Measurements from ENCODE around the gene WDR59.

The WDR59 gene

GRCh38 chr16:75024594-75024993, 39.7 kb upstream of the WDR59 start:
- no peak for DNase-seq
- Histone ChIP-seq H2BK120ac (ENCODE audit: insufficient read depth, low read length, poor library complexity) (no peak overlapping the region), H3K27ac (ENCODE audit: low read depth, low read length) (no peak overlapping the region), H3K23ac (ENCODE audit: low read length) (no peak overlapping the region), H2AK5ac (ENCODE audit: low read length) (no peak overlapping the region), H3K4ac (ENCODE audit: low read depth, low read length) (no peak overlapping the region), H3K79me2 (ENCODE audit: control insufficient read depth, insufficient read depth, low read length, poor library complexity) (peaks cover 3% of the 10 kb centered on the region), H4K12ac (ENCODE audit: low read depth, low read length) (no peak overlapping the region), H3K4me1 (ENCODE audit: control insufficient read depth in 1 of 2, insufficient read depth in 2 of 2, low read length in 2 of 2) (peaks cover 0 to 6% of the 10 kb centered on the region in 2 experiments), H2AFZ (ENCODE audit: insufficient read depth, low read length, poor library complexity) (no peak overlapping the region), H3K4me3 (ENCODE audit: low read depth, low read length) (no peak overlapping the region), H2BK12ac (ENCODE audit: low read length) (no peak overlapping the region), H2BK5ac (ENCODE audit: low read depth, low read length, poor library complexity) (no peak overlapping the region), H3K36me3 (ENCODE audit: control insufficient read depth in 1 of 2, insufficient read depth in 2 of 2, low read length in 2 of 2) (peaks cover 3 to 6% of the 10 kb centered on the region in 2 experiments), H4K91ac (ENCODE audit: low read depth, low read length) (no peak overlapping the region), H3K18ac (ENCODE audit: low read length) (no peak overlapping the region), H3K79me1 (ENCODE audit: low read length) (no peaks in the 10 kb centered on the region), H4K8ac (ENCODE audit: low read depth, low read length) (no peak overlapping the region), H3K4me2 (ENCODE audit: low read length) (no peak overlapping the region), H3K9ac (ENCODE audit: low read length) (no peak overlapping the region), H3K14ac (ENCODE audit: low read length) (no peak overlapping the region), H3K27me3 (ENCODE audit: insufficient read depth, low read length) (no peaks in the 10 kb centered on the region), H3K9me3 (ENCODE audit: insufficient read depth, low read depth, low read length) (peaks cover 3% of the 10 kb centered on the region)
- no CpG with 5 or more reads among the region's 4 CpGs for WGBS (ENCODE audit: extremely low coverage, insufficient coverage, insufficient read length)

GRCh38 chr16:75024182-75024581, 39.3 kb upstream of the WDR59 start:
- DNase-seq = no peak
- Histone ChIP-seq H2BK120ac (ENCODE audit: insufficient read depth, low read length, poor library complexity) (no peak overlapping the region), H3K18ac (ENCODE audit: low read length) (no peak overlapping the region), H3K23ac (ENCODE audit: low read length) (no peak overlapping the region), H3K27ac (ENCODE audit: low read depth, low read length) (no peak overlapping the region), H3K27me3 (ENCODE audit: insufficient read depth, low read length) (no peaks in the 10 kb centered on the region), H3K4me2 (ENCODE audit: low read length) (no peak overlapping the region), H4K8ac (ENCODE audit: low read depth, low read length) (no peak overlapping the region), H3K4me3 (ENCODE audit: low read depth, low read length) (no peak overlapping the region), H2BK12ac (ENCODE audit: low read length) (no peak overlapping the region), H3K4ac (ENCODE audit: low read depth, low read length) (no peak overlapping the region), H3K79me1 (ENCODE audit: low read length) (no peaks in the 10 kb centered on the region), H4K91ac (ENCODE audit: low read depth, low read length) (no peak overlapping the region), H4K12ac (ENCODE audit: low read depth, low read length) (no peak overlapping the region), H3K4me1 (ENCODE audit: control insufficient read depth in 1 of 2, insufficient read depth in 2 of 2, low read length in 2 of 2) (peaks cover 0 to 3% of the 10 kb centered on the region in 2 experiments), H3K9ac (ENCODE audit: low read length) (no peak overlapping the region), H3K9me3 (ENCODE audit: insufficient read depth, low read depth, low read length) (peaks cover 3% of the 10 kb centered on the region), H3K36me3 (ENCODE audit: control insufficient read depth in 1 of 2, insufficient read depth in 2 of 2, low read length in 2 of 2) (peaks cover 3 to 7% of the 10 kb centered on the region in 2 experiments), H2AK5ac (ENCODE audit: low read length) (no peak overlapping the region), H2AFZ (ENCODE audit: insufficient read depth, low read length, poor library complexity) (no peak overlapping the region), H2BK5ac (ENCODE audit: low read depth, low read length, poor library complexity) (no peak overlapping the region), H3K79me2 (ENCODE audit: control insufficient read depth, insufficient read depth, low read length, poor library complexity) (peaks cover 3% of the 10 kb centered on the region), H3K14ac (ENCODE audit: low read length) (no peak overlapping the region)
- WGBS (ENCODE audit: extremely low coverage, insufficient coverage, insufficient read length) = no CpG with 5 or more reads among the region's 3 CpGs

- Histone ChIP-seq H3K9me3 (ENCODE audit: insufficient read depth, low read depth, low read length) (peaks cover 3% of the 10 kb centered on the region), H4K91ac (ENCODE audit: low read depth, low read length) (no peak overlapping the region), H3K79me2 (ENCODE audit: control insufficient read depth, insufficient read depth, low read length, poor library complexity) (peaks cover 5% of the 10 kb centered on the region), H2AK5ac (ENCODE audit: low read length) (no peak overlapping the region), H3K4ac (ENCODE audit: low read depth, low read length) (no peak overlapping the region), H3K4me1 (ENCODE audit: control insufficient read depth in 1 of 2, insufficient read depth in 2 of 2, low read length in 2 of 2) (peaks cover 2 to 6% of the 10 kb centered on the region in 2 experiments), H3K23ac (ENCODE audit: low read length) (no peak overlapping the region), H2BK120ac (ENCODE audit: insufficient read depth, low read length, poor library complexity) (no peak overlapping the region), H4K12ac (ENCODE audit: low read depth, low read length) (no peak overlapping the region), H3K4me3 (ENCODE audit: low read depth, low read length) (no peak overlapping the region), H2AFZ (ENCODE audit: insufficient read depth, low read length, poor library complexity) (no peak overlapping the region), H3K27ac (ENCODE audit: low read depth, low read length) (no peak overlapping the region), H3K79me1 (ENCODE audit: low read length) (no peaks in the 10 kb centered on the region), H3K14ac (ENCODE audit: low read length) (no peak overlapping the region), H3K9ac (ENCODE audit: low read length) (no peak overlapping the region), H3K4me2 (ENCODE audit: low read length) (no peak overlapping the region), H4K8ac (ENCODE audit: low read depth, low read length) (no peak overlapping the region), H2BK5ac (ENCODE audit: low read depth, low read length, poor library complexity) (no peak overlapping the region), H3K18ac (ENCODE audit: low read length) (no peak overlapping the region), H3K27me3 (ENCODE audit: insufficient read depth, low read length) (no peaks in the 10 kb centered on the region), H3K36me3 (ENCODE audit: control insufficient read depth in 1 of 2, insufficient read depth in 2 of 2, low read length in 2 of 2) (peaks cover 3 to 7% of the 10 kb centered on the region in 2 experiments), H2BK12ac (ENCODE audit: low read length) (no peak overlapping the region)
- no peak for DNase-seq
- WGBS (ENCODE audit: extremely low coverage, insufficient coverage, insufficient read length) = no CpG with 5 or more reads among the region's 2 CpGs
These were observed 38.1 kb upstream of the WDR59 start for GRCh38 chr16:75023009-75023408.

GRCh38 chr16:75022567-75022966, 37.6 kb upstream of the WDR59 start:
- H3K4ac ChIP-seq (ENCODE audit: low read depth, low read length) = no peak overlapping the region
- no peak overlapping the region for H2AFZ ChIP-seq (ENCODE audit: insufficient read depth, low read length, poor library complexity)
- H4K8ac ChIP-seq (ENCODE audit: low read depth, low read length) = no peak overlapping the region
- peaks cover 5% of the 10 kb centered on the region for H3K79me2 ChIP-seq (ENCODE audit: control insufficient read depth, insufficient read depth, low read length, poor library complexity)
- no peaks in the 10 kb centered on the region for H3K79me1 ChIP-seq (ENCODE audit: low read length)
- no peak overlapping the region for H3K4me3 ChIP-seq (ENCODE audit: low read depth, low read length)
- H4K91ac ChIP-seq (ENCODE audit: low read depth, low read length) = no peak overlapping the region
- H3K18ac ChIP-seq (ENCODE audit: low read length) = no peak overlapping the region
- peaks cover 2 to 5% of the 10 kb centered on the region in 2 experiments for H3K4me1 ChIP-seq (ENCODE audit: control insufficient read depth in 1 of 2, insufficient read depth in 2 of 2, low read length in 2 of 2)
- H3K4me2 ChIP-seq (ENCODE audit: low read length) = no peak overlapping the region
- H3K27me3 ChIP-seq (ENCODE audit: insufficient read depth, low read length) = no peaks in the 10 kb centered on the region
- H3K36me3 ChIP-seq (ENCODE audit: control insufficient read depth in 1 of 2, insufficient read depth in 2 of 2, low read length in 2 of 2) = peaks cover 3 to 7% of the 10 kb centered on the region in 2 experiments
- H2BK120ac ChIP-seq (ENCODE audit: insufficient read depth, low read length, poor library complexity) = no peak overlapping the region
- peaks cover 3% of the 10 kb centered on the region for H3K9me3 ChIP-seq (ENCODE audit: insufficient read depth, low read depth, low read length)
- no peak overlapping the region for H4K12ac ChIP-seq (ENCODE audit: low read depth, low read length)
- H2AK5ac ChIP-seq (ENCODE audit: low read length) = no peak overlapping the region
- no peak for DNase-seq
- H2BK12ac ChIP-seq (ENCODE audit: low read length) = no peak overlapping the region
- H3K14ac ChIP-seq (ENCODE audit: low read length) = no peak overlapping the region
- no peak overlapping the region for H3K9ac ChIP-seq (ENCODE audit: low read length)
- H3K27ac ChIP-seq (ENCODE audit: low read depth, low read length) = no peak overlapping the region
- WGBS (ENCODE audit: extremely low coverage, insufficient coverage, insufficient read length) = no CpG with 5 or more reads among the region's 4 CpGs
- no peak overlapping the region for H3K23ac ChIP-seq (ENCODE audit: low read length)
- H2BK5ac ChIP-seq (ENCODE audit: low read depth, low read length, poor library complexity) = no peak overlapping the region

Data from trophoblast cell (in vitro differentiated cells and primary cell).